KMS-11 (cell line): ENCODE data around the gene NR1H2.
A peak's percentile ranks its signal among the peaks of the same experiment; 100 is the strongest.

Source experiments
- H2AFZ ChIP-seq: fragments of 200-600 bp; sonication (generic); 2 replicates; pipeline ENCODE4 v1.6.1; 2016; ENCODE audit warnings: antibody characterized with exemption, mixed run types, low read depth
- H3K27ac ChIP-seq: fragments of 200-600 bp; sonication (generic); 2 replicates; pipeline ENCODE4 v1.6.1; 2016; ENCODE audit warnings: mild to moderate bottlenecking, mixed run types
- H3K27me3 ChIP-seq: fragments of 200-600 bp; sonication (generic); 2 replicates; pipeline ENCODE4 v1.6.1; 2017; ENCODE audit warnings: mild to moderate bottlenecking, low read depth, mixed run types, moderate library complexity; ENCODE audit not compliant: insufficient read depth
- H3K36me3 ChIP-seq: fragments of 200-600 bp; sonication (generic); 2 replicates; pipeline ENCODE4 v1.6.1; 2017; ENCODE audit warnings: mild to moderate bottlenecking, mixed run types; ENCODE audit not compliant: insufficient read depth
- H3K4me1 ChIP-seq: fragments of 200-600 bp; sonication (generic); 2 replicates; pipeline ENCODE4 v1.6.1; 2016; ENCODE audit warnings: mild to moderate bottlenecking, low read depth, mixed run types; ENCODE audit not compliant: poor library complexity, severe bottlenecking
- H3K4me2 ChIP-seq: fragments of 200-600 bp; sonication (generic); 2 replicates; pipeline ENCODE4 v1.7.0; 2016; ENCODE audit warnings: mild to moderate bottlenecking, mixed run types
- H3K4me3 ChIP-seq: fragments of 200-600 bp; sonication (generic); IDR thresholded peaks from 2 replicates; pipeline ENCODE4 v1.6.1; 2017; ENCODE audit warnings: low read depth, low read length, mixed read lengths; ENCODE audit not compliant: insufficient read depth
- H3K79me2 ChIP-seq: fragments of 200-600 bp; sonication (generic); 2 replicates; pipeline ENCODE4 v1.6.1; 2016; ENCODE audit warnings: low read depth, mixed run types; ENCODE audit not compliant: insufficient read depth
- H3K9ac ChIP-seq: fragments of 200-600 bp; sonication (generic); 2 replicates; pipeline ENCODE4 v1.6.1; 2016; ENCODE audit warnings: mild to moderate bottlenecking, mixed run types
- H4K20me1 ChIP-seq: fragments of 200-600 bp; sonication (generic); 2 replicates; pipeline ENCODE4 v1.6.1; 2016; ENCODE audit warnings: mild to moderate bottlenecking, mixed run types; ENCODE audit not compliant: insufficient read depth
- CTCF ChIP-seq: fragments of 200-600 bp; sonication (generic); conservative IDR thresholded peaks from 2 replicates; pipeline ENCODE4 v1.6.1; 2017; ENCODE audit warnings: low read depth, mild to moderate bottlenecking, antibody characterized with exemption, low read length, moderate library complexity, mixed read lengths

Gene NR1H2

GRCh38 chr19:50376166-50377050 lies at the start of gene NR1H2:
Gene NR1H2, plus strand, starts transcription at chr19:50376457. Its CDS starts 1,149 bp downstream, at chr19:50377606.
- peaks cover 15% of the 10 kb centered on the region for H3K4me1 ChIP-seq
- H3K4me3 ChIP-seq = no peak within 1 kb of the TSS
- TF ChIP-seq CTCF = no peak
- peak within 1 kb of the TSS; percentile 92 for H2AFZ ChIP-seq
- peaks cover 24% of the 10 kb centered on the region for H3K27me3 ChIP-seq
- H3K4me2 ChIP-seq = peak within 1 kb of the TSS; percentile 90
- H4K20me1 ChIP-seq = no peaks in the 10 kb centered on the region
- H3K36me3 ChIP-seq = peaks cover 3% of the 10 kb centered on the region; the same call in 1 of the 2 replicates
- H3K27ac ChIP-seq = peak within 1 kb of the TSS; percentile 88
- no peaks in the 10 kb centered on the region for H3K79me2 ChIP-seq
- peak within 1 kb of the TSS; percentile 76 for H3K9ac ChIP-seq

- no peak overlapping the region for H3K27ac ChIP-seq
- H4K20me1 ChIP-seq = no peaks in the 10 kb centered on the region
- no peak overlapping the region for H3K9ac ChIP-seq
- no peaks in the 10 kb centered on the region for H3K79me2 ChIP-seq
- no peak overlapping the region for H2AFZ ChIP-seq
- H3K27me3 ChIP-seq = peaks cover 39% of the 10 kb centered on the region
- no peak overlapping the region for H3K4me3 ChIP-seq
- no peak for TF ChIP-seq CTCF
- no peak overlapping the region for H3K4me2 ChIP-seq
- no peaks in the 10 kb centered on the region for H3K36me3 ChIP-seq
- H3K4me1 ChIP-seq = no peaks in the 10 kb centered on the region
These were observed 49.2 kb upstream of the NR1H2 start for GRCh38 chr19:50327013-50327412.

- H2AFZ ChIP-seq = no peak overlapping the region
- no peaks in the 10 kb centered on the region for H3K79me2 ChIP-seq
- H3K36me3 ChIP-seq = no peaks in the 10 kb centered on the region
- no peaks in the 10 kb centered on the region for H3K4me1 ChIP-seq
- H4K20me1 ChIP-seq = no peaks in the 10 kb centered on the region
- H3K9ac ChIP-seq = no peak overlapping the region
- H3K27ac ChIP-seq = no peak overlapping the region
- H3K4me3 ChIP-seq = no peak overlapping the region
- no peak for TF ChIP-seq CTCF
- no peak overlapping the region for H3K4me2 ChIP-seq
- peaks cover 38% of the 10 kb centered on the region for H3K27me3 ChIP-seq
These were observed 48.6 kb upstream of the NR1H2 start for GRCh38 chr19:50327461-50328223.

- Histone ChIP-seq H2AFZ (no peak overlapping the region), H3K27me3 (peaks cover 38% of the 10 kb centered on the region), H3K4me2 (no peak overlapping the region), H3K79me2 (no peaks in the 10 kb centered on the region), H3K4me1 (no peaks in the 10 kb centered on the region), H3K4me3 (no peak overlapping the region), H3K27ac (no peak overlapping the region), H3K36me3 (no peaks in the 10 kb centered on the region), H4K20me1 (no peaks in the 10 kb centered on the region), H3K9ac (no peak overlapping the region)
- TF ChIP-seq CTCF = no peak
These were observed 47.9 kb upstream of the NR1H2 start for GRCh38 chr19:50328224-50328872.
